H1 (cell line): ENCODE data around the gene ADD1. TPM values are rescaled to one million over a fixed set of nuclear protein-coding genes. Genes with fewer than 3 reads are reported as not detected.

Source experiments
- JUND ChIP-seq: IDR thresholded peaks from 2 replicates; pipeline ENCODE4 v1.6.1; 2011; ENCODE audit warnings: mild to moderate bottlenecking, improper control_type of control experiment, low read length
- NRF1 ChIP-seq: IDR thresholded peaks from 2 replicates; pipeline ENCODE4 v1.6.1; 2011; ENCODE audit warnings: mild to moderate bottlenecking, low read depth, low read length, improper control_type of control experiment
- SAP30 ChIP-seq: fragments of 300-600 bp; sonication (generic); IDR thresholded peaks from 2 replicates; pipeline ENCODE4 v1.7.1; 2012; ENCODE audit warnings: low read length, moderate library complexity, mild to moderate bottlenecking, inconsistent platforms; ENCODE audit not compliant: insufficient read depth, insufficient replicate concordance
- SIRT6 ChIP-seq: IDR thresholded peaks from one replicate; pipeline ENCODE4 v1.7.1; 2012; ENCODE audit warnings: low read length, inconsistent platforms
- polyA plus RNA-seq, 7 experiments: library from polyadenylated mRNA; depleted of rRNA in 3 of 7; stranded (reverse) in 5 of 7; unstranded in 2 of 7; fragments of >200 nt in 5 of 7; fragments of 200-250 nt in 2 of 7; gene quantifications; 1 replicate in 5 of 7; 2 replicates in 1 of 7; 4 replicates in 1 of 7; pipeline versions ENCODE4 v1.2.1 to v1.2.3, GENCODE V29; 2011 to 2013; ENCODE audit warnings: missing spikeins in 2 of 7, mixed read lengths in 2 of 7
- total RNA-seq: library from RNA; stranded (reverse); fragmentation: NEBNext Ultra II Directional; extraction: Animal tissue kit (Norgen Biotek cat#: 25700); gene quantifications from 2 replicates; pipeline ENCODE4 v1.2.1, GENCODE V29; 2021

The ADD1 gene
- total and polyA plus RNA-seq, 2 of the 8 experiments (the other 6 are each of a cell fraction or from before 2014, with no cell fraction given), result 113 to 143 TPM

DNA sequence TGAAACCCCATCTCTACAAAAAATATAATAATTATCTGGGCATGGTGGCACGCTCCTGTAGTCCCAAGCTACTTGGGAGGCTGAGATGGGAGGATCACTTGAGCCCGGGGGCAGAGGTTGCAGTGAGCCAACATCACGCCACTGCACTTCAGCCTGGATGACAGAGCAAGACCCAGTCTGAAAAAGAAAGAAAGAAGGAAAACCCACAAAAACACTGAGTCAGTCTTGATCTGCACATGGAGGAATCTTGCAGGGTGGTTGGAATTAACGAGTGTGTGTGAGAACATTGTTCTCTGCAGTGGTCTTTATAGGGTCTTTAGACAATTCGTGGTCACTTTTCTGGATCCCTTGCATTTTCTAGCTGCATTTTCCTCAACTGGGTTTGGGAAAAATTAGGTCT is 23.2 kb downstream of the ADD1 start (continued):
- TF ChIP-seq SIRT6 (no peak), JUND (no peak), NRF1 (no peak), SAP30 (no peak)
- TF ChIP-seq, all 59 proteins: peak for 0
